GM19351 (cell line): ENCODE data around the gene SETBP1.

Experiments used
- ATAC-seq: cut with Tn5 transposase; IDR thresholded peaks from one replicate; pipeline ENCODE4 v1.9.1; 2021; ENCODE audit warnings: mild to moderate bottlenecking, moderate library complexity; ENCODE audit not compliant: unreplicated experiment

Gene SETBP1

DNA sequence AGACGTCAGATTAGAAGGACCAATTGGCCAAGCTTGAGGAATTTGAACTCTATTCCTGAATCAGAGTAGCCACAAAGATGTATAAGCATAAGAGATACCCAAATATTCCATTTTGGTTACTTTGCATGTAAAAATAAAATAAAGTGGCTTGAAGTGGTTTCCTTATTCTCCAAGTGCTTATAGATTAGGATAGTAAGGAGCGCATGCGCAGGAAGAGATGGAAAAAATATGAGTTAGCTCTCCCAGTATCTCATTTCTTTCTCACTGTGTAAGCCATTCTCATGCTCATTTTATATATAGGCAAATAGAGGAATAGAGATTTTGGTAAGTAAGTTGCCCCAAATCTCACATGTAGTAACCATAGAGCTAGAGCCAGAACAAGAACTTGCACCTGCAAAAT, 241.3 kb downstream of the SETBP1 start:
- ATAC-seq, result no peak

- ATAC-seq, result no peak
These were observed 242.3 kb downstream of the SETBP1 start for GRCh38 chr18:44922968-44923367.

DNA sequence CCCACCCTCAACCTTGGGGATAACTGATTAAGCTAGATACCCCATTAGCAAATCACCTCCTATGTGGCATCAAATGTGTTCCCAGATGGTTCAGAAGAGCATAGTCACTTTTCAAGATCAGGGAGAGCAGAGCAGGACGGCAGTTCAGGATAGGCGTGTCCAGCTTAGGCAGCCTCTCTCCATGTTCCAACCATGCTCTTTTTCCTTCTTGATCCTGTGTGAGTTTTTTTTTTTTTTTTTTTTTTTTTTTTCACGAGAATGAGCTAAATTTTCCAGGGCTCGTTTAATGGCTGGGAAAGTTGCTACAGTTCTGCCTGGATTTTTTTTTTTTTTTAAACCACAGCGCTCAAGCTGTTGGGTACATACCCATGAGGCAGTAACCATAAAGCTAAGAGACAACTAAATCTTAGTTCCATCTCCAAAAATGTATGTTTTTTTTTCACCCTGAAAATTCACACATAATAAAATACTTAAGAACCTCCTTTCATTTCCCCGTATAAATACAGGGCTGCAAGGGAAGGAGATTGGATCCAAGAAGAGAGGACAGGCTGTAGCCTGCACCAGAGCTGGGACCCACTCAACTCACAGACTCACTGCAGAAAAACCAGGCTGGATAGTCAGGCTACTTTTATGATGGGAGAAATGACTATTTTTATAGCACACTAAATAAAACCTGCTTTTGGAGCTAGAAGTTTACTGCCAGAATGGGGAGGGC, 244.3 kb downstream of the SETBP1 start:
- ATAC-seq, result no peak

DNA sequence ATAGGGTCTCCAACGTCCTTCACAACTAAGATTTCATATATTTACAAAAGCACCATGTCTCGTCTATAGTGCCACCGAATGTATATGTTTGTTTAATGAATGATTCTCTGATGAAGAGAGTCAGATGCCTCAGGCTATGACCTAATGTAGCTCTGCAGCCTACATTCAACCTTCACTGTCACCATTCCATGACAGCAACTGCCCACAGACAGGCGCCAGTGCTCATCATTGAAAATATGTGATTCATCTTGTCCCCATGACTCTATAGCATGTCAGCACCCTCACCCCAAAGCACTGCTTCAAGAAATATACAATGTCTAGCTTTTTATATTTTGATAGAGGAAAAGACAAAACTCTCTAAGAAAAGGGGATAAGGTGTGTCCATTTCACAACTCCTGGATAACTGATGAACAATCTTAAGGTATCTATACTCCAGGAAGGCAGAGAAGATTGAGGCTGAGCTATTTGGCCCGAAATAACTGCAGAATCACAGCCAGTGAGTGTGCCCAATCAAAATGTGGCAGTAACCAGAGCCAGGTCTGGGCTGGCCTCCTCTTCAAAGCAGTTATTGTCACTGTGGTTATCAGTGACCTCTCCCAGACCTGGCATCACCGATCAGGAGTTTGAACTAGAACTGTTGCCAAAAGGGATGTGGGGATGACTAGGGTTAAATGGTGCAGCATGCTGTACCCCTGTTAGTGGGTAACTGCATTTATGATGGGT, 246.6 kb downstream of the SETBP1 start:
- no peak for ATAC-seq

DNA sequence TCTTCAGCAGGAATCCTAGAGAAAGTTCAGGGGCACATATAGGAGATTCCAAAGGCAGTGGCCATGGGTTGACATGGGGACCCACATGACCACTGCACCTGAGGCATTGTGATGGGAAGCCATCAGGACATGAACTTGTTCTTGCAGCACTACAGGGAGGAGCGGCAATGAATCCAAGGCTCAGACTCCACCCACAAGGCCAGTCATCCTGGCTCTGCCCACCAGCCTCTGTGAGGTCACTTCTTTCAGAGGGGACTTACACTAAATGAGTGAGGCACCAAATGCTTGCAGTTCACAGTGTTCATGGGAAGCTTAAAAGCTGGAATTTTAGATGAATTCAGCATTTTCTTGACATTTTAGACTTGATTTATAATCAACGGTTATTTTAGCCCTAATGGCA, 254.2 kb downstream of the SETBP1 start:
- ATAC-seq, result no peak

DNA sequence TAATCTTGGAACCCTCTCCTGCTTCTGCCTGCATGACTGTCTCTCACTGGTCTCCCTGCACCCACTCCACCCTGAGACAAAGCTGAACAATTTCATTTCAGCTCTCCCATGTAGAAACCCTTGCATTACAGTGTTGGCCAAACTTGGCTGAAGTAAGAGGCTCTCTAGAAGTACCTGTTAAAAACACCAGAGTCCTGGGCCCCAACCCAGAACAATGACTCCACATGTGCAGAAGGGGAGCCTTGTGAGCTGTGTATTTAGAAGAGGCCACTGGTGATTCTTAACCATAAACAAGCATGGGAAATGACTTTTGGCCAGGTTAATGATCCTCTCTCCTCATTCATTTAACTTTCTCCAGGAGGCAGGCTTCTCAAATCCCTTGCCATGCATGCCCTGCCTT, 254.8 kb downstream of the SETBP1 start:
- no peak for ATAC-seq

DNA sequence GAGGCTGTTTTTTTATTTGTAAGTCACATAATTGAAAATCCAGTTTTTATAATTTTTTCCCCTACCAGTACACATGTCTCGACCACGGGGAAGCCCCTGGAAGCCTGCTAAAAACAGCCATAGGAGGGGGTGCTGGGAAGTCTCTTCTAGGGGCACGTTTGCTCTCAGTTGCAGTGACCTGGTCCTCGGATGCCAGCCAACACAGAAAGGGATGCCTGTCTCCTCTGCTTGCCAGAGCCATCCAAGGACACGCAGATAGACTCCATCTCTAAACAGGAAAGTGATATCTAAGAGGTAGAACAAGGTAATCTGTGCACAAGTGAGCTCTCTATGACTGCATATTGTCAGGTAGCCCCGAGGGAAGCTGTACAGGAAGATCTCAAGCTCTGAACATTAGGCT, 255.8 kb downstream of the SETBP1 start:
- no peak for ATAC-seq

- ATAC-seq, result no peak
These were observed 257.5 kb downstream of the SETBP1 start for GRCh38 chr18:44937960-44938719.

- no peak for ATAC-seq
These were observed 258.3 kb downstream of the SETBP1 start for GRCh38 chr18:44938720-44939665.

GRCh38 chr18:44941516-44941915, 260.8 kb downstream of the SETBP1 start:
- ATAC-seq, result no peak

GRCh38 chr18:44942073-44942472, 261.4 kb downstream of the SETBP1 start:
- no peak for ATAC-seq

- ATAC-seq, result no peak
These were observed 262.7 kb downstream of the SETBP1 start for GRCh38 chr18:44943311-44943881.

GRCh38 chr18:44944461-44944860, 263.8 kb downstream of the SETBP1 start:
- no peak for ATAC-seq

DNA sequence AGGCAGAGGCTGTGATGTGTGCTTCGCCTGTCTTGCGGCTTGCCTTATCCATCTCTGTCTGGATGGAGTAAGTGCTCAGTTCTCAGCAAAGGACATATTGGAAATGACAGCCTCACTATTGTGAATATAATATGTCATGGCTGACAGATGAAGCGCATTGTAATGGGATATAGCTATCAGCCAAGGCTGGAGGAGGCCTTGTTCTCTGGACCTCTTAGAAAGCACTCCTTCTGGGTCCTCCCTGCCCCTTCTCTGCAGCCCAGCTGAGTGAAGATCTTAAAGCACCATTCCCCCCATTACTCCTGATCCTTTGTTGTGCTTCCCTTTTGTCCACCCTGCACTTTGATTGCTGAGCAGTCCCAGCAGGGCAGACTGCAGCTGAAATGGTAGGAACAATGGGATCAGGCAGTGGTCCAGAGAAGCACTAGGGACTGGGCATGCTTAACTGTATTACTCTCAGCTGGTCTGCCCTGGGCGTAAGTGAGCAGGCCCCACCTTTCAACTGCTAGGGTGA, 265.3 kb downstream of the SETBP1 start:
- no peak for ATAC-seq

GRCh38 chr18:44946529-44947113, 265.9 kb downstream of the SETBP1 start:
- no peak for ATAC-seq

GRCh38 chr18:44949967-44950366, 269.3 kb downstream of the SETBP1 start:
- no peak for ATAC-seq

- ATAC-seq, result no peak
These were observed 270.1 kb downstream of the SETBP1 start for GRCh38 chr18:44950685-44951195.

DNA sequence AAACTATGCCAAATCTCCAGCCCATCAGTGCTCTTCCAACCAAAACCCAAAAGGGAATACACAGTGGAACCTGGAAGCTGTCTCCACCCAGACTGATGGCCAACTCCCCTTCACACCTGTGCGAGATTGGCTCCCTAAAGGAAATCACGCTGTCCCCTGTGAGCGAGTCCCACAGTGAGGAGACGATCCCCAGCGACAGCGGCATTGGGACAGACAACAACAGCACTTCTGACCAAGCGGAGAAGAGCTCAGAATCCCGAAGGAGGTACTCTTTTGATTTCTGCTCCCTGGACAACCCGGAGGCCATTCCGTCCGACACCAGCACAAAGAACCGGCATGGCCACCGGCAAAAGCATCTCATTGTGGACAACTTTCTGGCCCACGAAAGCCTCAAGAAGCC, 271.1 kb downstream of the SETBP1 start:
- ATAC-seq, result no peak

DNA sequence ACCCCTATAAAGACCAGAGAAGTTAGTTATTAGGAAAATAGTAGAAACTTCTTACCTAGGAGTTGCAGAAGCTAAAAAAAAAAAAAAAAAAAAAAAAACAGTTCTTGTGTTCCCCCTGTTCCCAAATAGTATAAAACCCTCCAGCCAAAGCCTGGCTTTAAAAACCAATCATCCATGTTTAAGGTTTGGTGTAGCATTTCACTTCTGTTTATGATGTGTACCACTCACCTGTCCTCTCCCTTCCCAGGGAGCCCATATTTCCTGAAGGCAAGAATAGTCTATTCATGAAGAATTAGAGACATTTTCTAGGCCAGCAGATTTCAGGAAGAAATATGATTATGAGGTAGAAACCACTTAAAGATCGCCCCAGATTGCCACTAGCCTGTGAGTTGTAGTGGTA, 273.6 kb downstream of the SETBP1 start:
- ATAC-seq, result no peak

GRCh38 chr18:44955825-44956224, 275.1 kb downstream of the SETBP1 start:
- ATAC-seq, result no peak
